ENCODE data around the gene PCBP3.

The PCBP3 gene

GRCh38 chr21:45990049-45990711, 346.7 kb downstream of the PCBP3 start:
- Histone ChIP-seq H3K4me1 (ENCODE audit: low read length) (no peaks in the 10 kb centered on the region), H3K9me3 (replicated peaks; ENCODE audit: insufficient read depth, low read length) (no peaks in the 10 kb centered on the region), H3K79me2 (ENCODE audit: low read length) (no peaks in the 10 kb centered on the region), H3K9ac (ENCODE audit: low read length) (no peak overlapping the region), H3K4me2 (ENCODE audit: low read depth, low read length) (no peak overlapping the region), H2AFZ (ENCODE audit: low read length) (no peak overlapping the region), H3K4me3 (ENCODE audit: low read length) (no peak overlapping the region), H3F3A (ENCODE audit: insufficient read depth, low read length) (no peaks in the 10 kb centered on the region), H3K9me2 (replicated peaks; ENCODE audit: insufficient read depth, low read length) (no peaks in the 10 kb centered on the region), H4K20me1 (ENCODE audit: insufficient read depth, low read length) (no peaks in the 10 kb centered on the region), H3K27me3 (replicated peaks; ENCODE audit: insufficient read depth, low read length) (peaks cover 91% of the 10 kb centered on the region), H3K27ac (ENCODE audit: low read length) (no peak overlapping the region), H3K36me3 (replicated peaks; ENCODE audit: insufficient read depth, low read length) (no peaks in the 10 kb centered on the region)
- DNase-seq, result no peak
- TF ChIP-seq EZH2 (optimal IDR thresholded peaks at IDR 0.05; ENCODE audit: low read depth, low read length) (no peak), EZH2phosphoT487 (IDR thresholded peaks at IDR 0.05; ENCODE audit: low read length) (no peak), CTCF (IDR thresholded peaks at IDR 0.05; ENCODE audit: low read length) (no peak)

GRCh38 chr21:45990741-45991605, 347.4 kb downstream of the PCBP3 start:
- peaks cover 91% of the 10 kb centered on the region for H3K27me3 ChIP-seq (replicated peaks; ENCODE audit: insufficient read depth, low read length)
- no peak overlapping the region for H2AFZ ChIP-seq (ENCODE audit: low read length)
- H3K9me2 ChIP-seq (replicated peaks; ENCODE audit: insufficient read depth, low read length), result no peaks in the 10 kb centered on the region
- no peaks in the 10 kb centered on the region for H3K36me3 ChIP-seq (replicated peaks; ENCODE audit: insufficient read depth, low read length)
- TF ChIP-seq EZH2 (optimal IDR thresholded peaks at IDR 0.05; ENCODE audit: low read depth, low read length) (peak; percentile 76), CTCF (IDR thresholded peaks at IDR 0.05; ENCODE audit: low read length) (no peak)
- H3K9me3 ChIP-seq (replicated peaks; ENCODE audit: insufficient read depth, low read length), result no peaks in the 10 kb centered on the region
- DNase-seq, result no peak
- no peak overlapping the region for H3K4me3 ChIP-seq (ENCODE audit: low read length)
- H3F3A ChIP-seq (ENCODE audit: insufficient read depth, low read length), result no peaks in the 10 kb centered on the region
- H3K9ac ChIP-seq (ENCODE audit: low read length), result no peak overlapping the region
- no peaks in the 10 kb centered on the region for H3K79me2 ChIP-seq (ENCODE audit: low read length)
- H4K20me1 ChIP-seq (ENCODE audit: insufficient read depth, low read length), result no peaks in the 10 kb centered on the region
- H3K4me1 ChIP-seq (ENCODE audit: low read length), result no peaks in the 10 kb centered on the region
- H3K4me2 ChIP-seq (ENCODE audit: low read depth, low read length), result no peak overlapping the region
- no peak overlapping the region for H3K27ac ChIP-seq (ENCODE audit: low read length)

GRCh38 chr21:45991606-45992300, 348.2 kb downstream of the PCBP3 start:
- no peak for DNase-seq
- Histone ChIP-seq H2AFZ (ENCODE audit: low read length) (no peak overlapping the region), H3K79me2 (ENCODE audit: low read length) (no peaks in the 10 kb centered on the region), H3K27ac (ENCODE audit: low read length) (no peak overlapping the region), H4K20me1 (ENCODE audit: insufficient read depth, low read length) (no peaks in the 10 kb centered on the region), H3K4me1 (ENCODE audit: low read length) (no peaks in the 10 kb centered on the region), H3F3A (ENCODE audit: insufficient read depth, low read length) (no peaks in the 10 kb centered on the region), H3K27me3 (replicated peaks; ENCODE audit: insufficient read depth, low read length) (peaks cover 92% of the 10 kb centered on the region), H3K9me3 (replicated peaks; ENCODE audit: insufficient read depth, low read length) (no peaks in the 10 kb centered on the region), H3K9me2 (replicated peaks; ENCODE audit: insufficient read depth, low read length) (no peaks in the 10 kb centered on the region), H3K36me3 (replicated peaks; ENCODE audit: insufficient read depth, low read length) (no peaks in the 10 kb centered on the region), H3K4me3 (ENCODE audit: low read length) (no peak overlapping the region), H3K9ac (ENCODE audit: low read length) (no peak overlapping the region), H3K4me2 (ENCODE audit: low read depth, low read length) (no peak overlapping the region)
- TF ChIP-seq EZH2phosphoT487 (IDR thresholded peaks at IDR 0.05; ENCODE audit: low read length) (no peak), EZH2 (optimal IDR thresholded peaks at IDR 0.05; ENCODE audit: low read depth, low read length) (no peak)

Data from MM.1S (cell line).